Activated naive CD4-positive, alpha-beta T cell treated with anti-CD3 and anti-CD28 coated beads, Interleukin-2, amount 10 ng/mL, durations not matched to agents 7 days and 5 days (primary cell): Measurements from ENCODE around the gene KCNH5.
"Not testable (repeated sequence)": the region's sequence is repeated elsewhere in the genome, so short reads cannot be mapped to it uniquely, and the experiment has no call there.

Experiments used
- CTCF ChIA-PET: fragments of 350-600 bp; sonication (Branson Sonifier 250); formaldehyde crosslinking; loops from one replicate; lab custom pipeline; 2021; ENCODE audit warnings: antibody characterized with exemption; lab: Charles Lee
- DNase-seq: peaks from one replicate; pipeline ENCODE4 v3.0.0-alpha.2; 2020
- H3K27ac Mint-ChIP-seq: one replicate; pipeline ENCODE4 v1.8.0; 2021; ENCODE audit warnings: mild to moderate bottlenecking, moderate library complexity, mixed read lengths
- H3K27me3 Mint-ChIP-seq: one replicate; pipeline ENCODE4 v1.8.0; 2021; ENCODE audit warnings: mild to moderate bottlenecking, mixed read lengths
- H3K36me3 Mint-ChIP-seq: one replicate; pipeline ENCODE4 v1.8.0; 2021; ENCODE audit warnings: mixed read lengths
- H3K4me1 Mint-ChIP-seq: one replicate; pipeline ENCODE4 v1.8.0; 2021; ENCODE audit warnings: mixed read lengths
- H3K4me3 Mint-ChIP-seq: one replicate; pipeline ENCODE4 v1.8.0; 2021; ENCODE audit warnings: mild to moderate bottlenecking, moderate library complexity, mixed read lengths
- H3K9me3 Mint-ChIP-seq: one replicate; pipeline ENCODE4 v1.8.0; 2021; ENCODE audit warnings: mixed read lengths

KCNH5 gene

GRCh38 chr14:62781328-62781727 is 263.9 kb downstream of the KCNH5 start:
- H3K27ac Mint-ChIP-seq, CTCF ChIA-PET, DNase-seq, H3K4me3 Mint-ChIP-seq, H3K4me1 Mint-ChIP-seq, H3K36me3 Mint-ChIP-seq, H3K27me3 Mint-ChIP-seq: not testable (repeated sequence)
- H3K9me3 Mint-ChIP-seq, result peaks cover 24% of the 10 kb centered on the region

- no peak overlapping the region for H3K27ac Mint-ChIP-seq
- CTCF ChIA-PET, result no interaction called here
- H3K4me3 Mint-ChIP-seq, result no peak overlapping the region
- peaks cover 22% of the 10 kb centered on the region for H3K9me3 Mint-ChIP-seq
- no peaks in the 10 kb centered on the region for H3K36me3 Mint-ChIP-seq
- no peaks in the 10 kb centered on the region for H3K27me3 Mint-ChIP-seq
- DNase-seq, result no peak
- H3K4me1 Mint-ChIP-seq, result no peaks in the 10 kb centered on the region
Measured at GRCh38 chr14:62778852-62779251, 266.4 kb downstream of the KCNH5 start.

- Mint-ChIP-seq H3K27me3 (no peaks in the 10 kb centered on the region), H3K4me1 (no peaks in the 10 kb centered on the region), H3K27ac (no peak overlapping the region), H3K36me3 (no peaks in the 10 kb centered on the region), H3K9me3 (peaks cover 24% of the 10 kb centered on the region), H3K4me3 (no peak overlapping the region)
- no peak for DNase-seq
- CTCF ChIA-PET, result no interaction called here
Measured at GRCh38 chr14:62778310-62778709, 266.9 kb downstream of the KCNH5 start.

GRCh38 chr14:62777510-62777909 is 267.7 kb downstream of the KCNH5 start:
- Mint-ChIP-seq H3K27me3 (no peaks in the 10 kb centered on the region), H3K9me3 (peaks cover 24% of the 10 kb centered on the region), H3K4me3 (no peak overlapping the region), H3K27ac (no peak overlapping the region), H3K36me3 (no peaks in the 10 kb centered on the region), H3K4me1 (no peaks in the 10 kb centered on the region)
- no peak for DNase-seq
- CTCF ChIA-PET, result no interaction called here

- Mint-ChIP-seq H3K4me1 (no peaks in the 10 kb centered on the region), H3K9me3 (peaks cover 16% of the 10 kb centered on the region), H3K36me3 (no peaks in the 10 kb centered on the region), H3K27ac (no peak overlapping the region), H3K27me3 (no peaks in the 10 kb centered on the region), H3K4me3 (no peak overlapping the region)
- DNase-seq, result no peak
- CTCF ChIA-PET, result no interaction called here
Measured at GRCh38 chr14:62776300-62776699, 269.0 kb downstream of the KCNH5 start.

GRCh38 chr14:62768753-62769152 is 276.5 kb downstream of the KCNH5 start:
- Mint-ChIP-seq H3K27me3 (no peaks in the 10 kb centered on the region), H3K4me1 (no peaks in the 10 kb centered on the region), H3K27ac (no peak overlapping the region), H3K36me3 (no peaks in the 10 kb centered on the region), H3K9me3 (peaks cover 5% of the 10 kb centered on the region), H3K4me3 (no peak overlapping the region)
- CTCF ChIA-PET, result no interaction called here
- no peak for DNase-seq

- Mint-ChIP-seq H3K9me3 (peaks cover 14% of the 10 kb centered on the region), H3K4me1 (no peaks in the 10 kb centered on the region), H3K27ac (no peak overlapping the region), H3K36me3 (no peaks in the 10 kb centered on the region), H3K4me3 (no peak overlapping the region), H3K27me3 (no peaks in the 10 kb centered on the region)
- no peak for DNase-seq
- CTCF ChIA-PET, result no interaction called here
Measured at GRCh38 chr14:62763951-62764350, 281.3 kb downstream of the KCNH5 start.

GRCh38 chr14:62759796-62760195 is 285.5 kb downstream of the KCNH5 start:
- CTCF ChIA-PET, result no interaction called here
- Mint-ChIP-seq H3K4me3 (no peak overlapping the region), H3K9me3 (peaks cover 23% of the 10 kb centered on the region), H3K27ac (no peak overlapping the region), H3K27me3 (no peaks in the 10 kb centered on the region), H3K4me1 (no peaks in the 10 kb centered on the region), H3K36me3 (no peaks in the 10 kb centered on the region)
- DNase-seq, result no peak

- H3K27me3 Mint-ChIP-seq, H3K27ac Mint-ChIP-seq, H3K9me3 Mint-ChIP-seq, CTCF ChIA-PET, H3K36me3 Mint-ChIP-seq, H3K4me1 Mint-ChIP-seq, H3K4me3 Mint-ChIP-seq, DNase-seq: not testable (repeated sequence)
Measured at GRCh38 chr14:62746881-62747280, 298.4 kb downstream of the KCNH5 start.

GRCh38 chr14:62745496-62745895 is 299.8 kb downstream of the KCNH5 start:
- Mint-ChIP-seq H3K4me3 (no peak overlapping the region), H3K27ac (no peak overlapping the region), H3K9me3 (peaks cover 4% of the 10 kb centered on the region), H3K36me3 (no peaks in the 10 kb centered on the region), H3K27me3 (no peaks in the 10 kb centered on the region), H3K4me1 (no peaks in the 10 kb centered on the region)
- CTCF ChIA-PET, result no interaction called here
- no peak for DNase-seq

GRCh38 chr14:62743560-62743959 is 301.7 kb downstream of the KCNH5 start:
- Mint-ChIP-seq H3K27me3 (no peaks in the 10 kb centered on the region), H3K27ac (no peak overlapping the region), H3K9me3 (peaks cover 2% of the 10 kb centered on the region), H3K4me1 (no peaks in the 10 kb centered on the region), H3K36me3 (no peaks in the 10 kb centered on the region), H3K4me3 (no peak overlapping the region)
- CTCF ChIA-PET, result no interaction called here
- DNase-seq, result no peak

- no peak overlapping the region for H3K4me3 Mint-ChIP-seq
- H3K27me3 Mint-ChIP-seq, result no peaks in the 10 kb centered on the region
- no peaks in the 10 kb centered on the region for H3K4me1 Mint-ChIP-seq
- H3K27ac Mint-ChIP-seq, result no peak overlapping the region
- no peak for DNase-seq
- CTCF ChIA-PET, result no interaction called here
- no peaks in the 10 kb centered on the region for H3K36me3 Mint-ChIP-seq
- no peaks in the 10 kb centered on the region for H3K9me3 Mint-ChIP-seq
Measured at GRCh38 chr14:62743118-62743517, 302.1 kb downstream of the KCNH5 start.

- no peak overlapping the region for H3K27ac Mint-ChIP-seq
- CTCF ChIA-PET, result no interaction called here
- no peak for DNase-seq
- no peaks in the 10 kb centered on the region for H3K27me3 Mint-ChIP-seq
- H3K4me3 Mint-ChIP-seq, result no peak overlapping the region
- H3K4me1 Mint-ChIP-seq, result no peaks in the 10 kb centered on the region
- H3K36me3 Mint-ChIP-seq, result no peaks in the 10 kb centered on the region
- H3K9me3 Mint-ChIP-seq, result no peaks in the 10 kb centered on the region
Measured at GRCh38 chr14:62739647-62740046, 305.6 kb downstream of the KCNH5 start.

- H3K4me1 Mint-ChIP-seq, result no peaks in the 10 kb centered on the region
- no peak overlapping the region for H3K4me3 Mint-ChIP-seq
- DNase-seq, result no peak
- CTCF ChIA-PET, result no interaction called here
- no peak overlapping the region for H3K27ac Mint-ChIP-seq
- no peaks in the 10 kb centered on the region for H3K36me3 Mint-ChIP-seq
- no peaks in the 10 kb centered on the region for H3K27me3 Mint-ChIP-seq
- H3K9me3 Mint-ChIP-seq, result no peaks in the 10 kb centered on the region
Measured at GRCh38 chr14:62736048-62737043, 308.9 kb downstream of the KCNH5 start.

- Mint-ChIP-seq H3K27me3 (no peaks in the 10 kb centered on the region), H3K4me1 (no peaks in the 10 kb centered on the region), H3K27ac (no peak overlapping the region), H3K4me3 (no peak overlapping the region), H3K9me3 (no peaks in the 10 kb centered on the region), H3K36me3 (no peaks in the 10 kb centered on the region)
- no peak for DNase-seq
- CTCF ChIA-PET, result no interaction called here
Measured at GRCh38 chr14:62734831-62735230, 310.4 kb downstream of the KCNH5 start.
